LHCN-M2 (cell line): ENCODE data around the gene UBA7. TPM values are rescaled to one million over a fixed set of nuclear protein-coding genes. Genes with fewer than 3 reads are reported as not detected.
"Not testable (repeated sequence)": the region's sequence is repeated elsewhere in the genome, so short reads cannot be mapped to it uniquely, and the experiment has no call there.

ENCODE experiments used
- DNase-seq: peaks from one replicate; pipeline ENCODE4 v3.0.0-alpha.2; 2012; ENCODE audit warnings: low read depth
- polyA plus RNA-seq: library from polyadenylated mRNA; unstranded; fragments of >200 nt; gene quantifications from one replicate; pipeline ENCODE4 v1.2.1, GENCODE V29; 2012; ENCODE audit warnings: missing spikeins
- total RNA-seq: library from RNA; depleted of rRNA; stranded (reverse); fragments of >200 nt; gene quantifications from 2 replicates; pipeline ENCODE4 v1.2.3, GENCODE V29; 2014; rRNA removed

UBA7 gene
- total RNA-seq: 21.8 and 26.2 TPM in 2 replicates
- polyA plus RNA-seq: 21.8 TPM

GRCh38 chr3:49813497-49814174 is at the start of gene UBA7:
UBA7 (minus strand) TSS chr3:49813953; CDS start chr3:49813787, 166 bp downstream.
- DNase-seq: peak; percentile 63

GRCh38 chr3:49859576-49860305 is 46.0 kb upstream of the UBA7 start:
- DNase-seq: no peak

GRCh38 chr3:49856181-49857005 is 42.6 kb upstream of the UBA7 start, which contains the start of gene TRAIP:
TRAIP (minus strand) TSS chr3:49856564; CDS start chr3:49856453, 111 bp downstream.
- peak; percentile 89 for DNase-seq

GRCh38 chr3:49855662-49856061 is 41.9 kb upstream of the UBA7 start:
- no peak for DNase-seq

- DNase-seq: no peak
Observed at GRCh38 chr3:49845694-49846093, 31.9 kb upstream of the UBA7 start.

GRCh38 chr3:49844464-49845183 is 30.9 kb upstream of the UBA7 start:
- no peak for DNase-seq

GRCh38 chr3:49842843-49843517 is 29.2 kb upstream of the UBA7 start:
- DNase-seq: no peak

GRCh38 chr3:49841806-49842205 is 28.1 kb upstream of the UBA7 start:
- no peak for DNase-seq

GRCh38 chr3:49841126-49841696 is 27.5 kb upstream of the UBA7 start:
- no peak for DNase-seq

- no peak for DNase-seq
Observed at GRCh38 chr3:49840388-49840787, 26.6 kb upstream of the UBA7 start.

GRCh38 chr3:49839193-49839809 is 25.5 kb upstream of the UBA7 start:
- DNase-seq: peak; percentile 67

GRCh38 chr3:49831341-49831740 is 17.6 kb upstream of the UBA7 start:
- no peak for DNase-seq

GRCh38 chr3:49826016-49826415 is 12.3 kb upstream of the UBA7 start:
- no peak for DNase-seq

- not testable (repeated sequence) for DNase-seq
Observed at GRCh38 chr3:49823131-49823530, 9.4 kb upstream of the UBA7 start.

- DNase-seq: no peak
Observed at GRCh38 chr3:49812916-49813496, 747 bp downstream of the UBA7 start.

GRCh38 chr3:49807431-49808114 is 6.2 kb downstream of the UBA7 start:
- DNase-seq: no peak

- DNase-seq: no peak
Observed at GRCh38 chr3:49806850-49807249, 6.9 kb downstream of the UBA7 start.

- no peak for DNase-seq
Observed at GRCh38 chr3:49805897-49806701, 7.7 kb downstream of the UBA7 start.
